Activated naive CD8-positive, alpha-beta T cell treated with anti-CD3 and anti-CD28 coated beads for 36 hours (primary cell): ENCODE measurements around the gene STAC3. TPM values are rescaled to one million over a fixed set of nuclear protein-coding genes. Genes with fewer than 3 reads are reported as not detected.

Experiments
- DNase-seq: peaks from one replicate; pipeline ENCODE4 v3.0.0; 2021
- H3K27ac Mint-ChIP-seq: one replicate; pipeline ENCODE4 v1.8.0; 2022; ENCODE audit warnings: mild to moderate bottlenecking, moderate library complexity, mixed read lengths
- H3K27me3 Mint-ChIP-seq: one replicate; pipeline ENCODE4 v1.8.0; 2022; ENCODE audit warnings: mild to moderate bottlenecking, mixed read lengths
- H3K36me3 Mint-ChIP-seq: one replicate; pipeline ENCODE4 v1.8.0; 2021; ENCODE audit warnings: mild to moderate bottlenecking, mixed read lengths
- H3K4me1 Mint-ChIP-seq: one replicate; pipeline ENCODE4 v1.8.0; 2021; ENCODE audit warnings: mixed read lengths
- H3K4me3 Mint-ChIP-seq: one replicate; pipeline ENCODE4 v1.8.0; 2022; ENCODE audit warnings: mild to moderate bottlenecking, moderate library complexity, mixed read lengths
- H3K9me3 Mint-ChIP-seq: one replicate; pipeline ENCODE4 v1.8.0; 2022; ENCODE audit warnings: mixed read lengths
- total RNA-seq, 2 experiments: library from RNA; stranded (reverse); gene quantifications; one replicate each; pipeline ENCODE4 v1.2.3, GENCODE V29; 2021

STAC3 gene
- total RNA-seq, 2 experiments from 2014 or later = 2.0 to 2.6 TPM

GRCh38 chr12:57262126-57262822, 11.3 kb upstream of the STAC3 start:
- H3K36me3 Mint-ChIP-seq = peaks cover 3% of the 10 kb centered on the region
- no peaks in the 10 kb centered on the region for H3K27me3 Mint-ChIP-seq
- no peak overlapping the region for H3K27ac Mint-ChIP-seq
- peaks cover 6% of the 10 kb centered on the region for H3K4me1 Mint-ChIP-seq
- no peaks in the 10 kb centered on the region for H3K9me3 Mint-ChIP-seq
- no peak overlapping the region for H3K4me3 Mint-ChIP-seq
- no peak for DNase-seq

GRCh38 chr12:57261428-57261865, 10.5 kb upstream of the STAC3 start:
- Mint-ChIP-seq H3K9me3 (no peaks in the 10 kb centered on the region), H3K4me3 (no peak overlapping the region), H3K27ac (no peak overlapping the region), H3K27me3 (no peaks in the 10 kb centered on the region), H3K4me1 (peaks cover 6% of the 10 kb centered on the region), H3K36me3 (peaks cover 3% of the 10 kb centered on the region)
- DNase-seq = no peak

DNA sequence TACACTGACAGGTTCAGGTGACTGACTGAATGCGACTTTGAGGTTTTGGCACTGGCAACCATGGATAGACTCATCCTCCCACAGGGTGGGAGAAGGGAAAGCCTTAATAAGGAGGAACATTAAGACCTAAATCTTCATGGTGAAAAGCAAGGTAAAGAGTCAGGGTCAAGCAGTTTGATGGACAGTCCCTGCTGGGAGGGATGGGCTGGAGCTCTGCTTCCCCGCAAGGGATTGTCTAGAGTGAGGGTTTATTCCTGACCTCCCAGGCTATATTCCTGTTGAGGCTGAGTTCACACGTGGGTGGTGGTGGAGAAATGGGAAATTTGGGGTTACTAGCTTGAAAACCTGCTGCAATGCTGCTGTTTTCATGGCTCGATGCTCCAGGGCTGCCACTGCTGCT, 9.4 kb upstream of the STAC3 start:
- Mint-ChIP-seq H3K27me3 (no peaks in the 10 kb centered on the region), H3K9me3 (no peaks in the 10 kb centered on the region), H3K36me3 (peaks cover 3% of the 10 kb centered on the region), H3K27ac (no peak overlapping the region), H3K4me1 (peaks cover 6% of the 10 kb centered on the region), H3K4me3 (no peak overlapping the region)
- no peak for DNase-seq

DNA sequence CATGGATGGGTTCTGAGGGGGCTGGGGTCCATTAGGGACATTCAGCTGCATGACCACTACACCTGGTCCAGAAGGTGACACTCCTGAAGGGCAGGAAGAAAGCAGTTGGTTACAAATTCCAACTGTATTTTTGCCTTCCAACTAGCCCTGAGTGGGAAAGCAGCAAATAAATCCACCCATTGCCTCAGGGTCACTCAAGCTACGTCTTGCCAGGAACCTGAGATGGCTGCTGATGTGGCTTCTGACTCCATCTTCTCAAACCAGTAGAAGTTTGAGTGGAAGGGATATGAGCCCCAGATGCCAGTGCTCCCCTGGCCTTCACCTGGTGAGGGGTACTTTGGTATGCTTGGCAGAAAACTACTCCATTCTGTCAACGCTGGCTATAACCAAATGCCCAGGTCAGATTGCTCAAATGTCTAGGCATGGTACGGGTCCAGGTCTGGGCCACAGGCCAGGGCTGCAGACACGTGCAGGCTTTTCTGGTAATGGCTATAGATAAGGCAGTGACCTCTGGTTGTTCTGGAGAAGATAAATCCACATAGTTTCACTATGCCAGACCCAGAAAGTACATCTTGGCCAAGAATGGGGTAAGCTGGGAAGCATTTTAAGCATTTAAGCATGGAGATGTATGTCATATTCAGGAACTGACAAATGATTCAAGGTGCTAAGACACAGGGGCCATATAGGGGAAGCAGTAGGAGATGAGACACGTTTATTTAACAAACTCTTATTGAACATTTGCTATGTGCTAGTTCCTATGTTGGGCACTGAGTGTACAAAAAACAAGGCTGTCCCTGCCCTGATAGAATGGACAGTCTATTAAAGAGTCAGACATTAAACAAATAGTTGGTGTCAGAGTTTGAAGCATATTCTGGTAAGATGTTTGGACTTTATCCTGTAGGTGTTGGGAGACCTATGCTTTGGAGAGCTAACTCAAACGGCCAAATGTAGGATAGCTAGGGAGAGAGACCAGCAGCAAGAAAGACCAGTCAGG, 8.3 kb upstream of the STAC3 start:
- H3K27me3 Mint-ChIP-seq = no peaks in the 10 kb centered on the region
- no peak overlapping the region for H3K4me3 Mint-ChIP-seq
- no peak overlapping the region for H3K27ac Mint-ChIP-seq
- no peaks in the 10 kb centered on the region for H3K9me3 Mint-ChIP-seq
- H3K36me3 Mint-ChIP-seq = peaks cover 3% of the 10 kb centered on the region
- DNase-seq = no peak
- peaks cover 6% of the 10 kb centered on the region for H3K4me1 Mint-ChIP-seq

DNA sequence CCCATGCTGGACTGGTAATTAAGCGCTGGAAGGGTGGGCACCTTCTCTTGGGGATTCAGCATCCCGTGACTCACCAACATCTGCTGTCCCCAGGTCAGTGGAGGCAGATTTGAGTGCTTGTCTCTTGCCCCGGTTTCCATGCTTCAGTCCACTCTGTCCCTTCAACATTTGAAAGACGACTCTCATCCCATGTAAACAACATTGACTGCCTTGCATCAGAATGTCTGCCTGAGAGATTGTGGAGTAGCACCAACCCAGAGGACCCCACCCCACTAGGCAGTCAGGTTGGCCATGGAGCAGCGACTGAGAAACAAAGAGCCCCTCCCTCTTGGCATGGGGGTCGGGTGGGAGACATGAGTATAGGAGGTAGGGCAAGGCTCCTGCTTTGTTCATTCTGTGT, 4.9 kb upstream of the STAC3 start:
- Mint-ChIP-seq H3K27me3 (no peaks in the 10 kb centered on the region), H3K27ac (no peak overlapping the region), H3K4me1 (no peaks in the 10 kb centered on the region), H3K36me3 (no peaks in the 10 kb centered on the region), H3K9me3 (no peaks in the 10 kb centered on the region), H3K4me3 (no peak overlapping the region)
- DNase-seq = no peak

DNA sequence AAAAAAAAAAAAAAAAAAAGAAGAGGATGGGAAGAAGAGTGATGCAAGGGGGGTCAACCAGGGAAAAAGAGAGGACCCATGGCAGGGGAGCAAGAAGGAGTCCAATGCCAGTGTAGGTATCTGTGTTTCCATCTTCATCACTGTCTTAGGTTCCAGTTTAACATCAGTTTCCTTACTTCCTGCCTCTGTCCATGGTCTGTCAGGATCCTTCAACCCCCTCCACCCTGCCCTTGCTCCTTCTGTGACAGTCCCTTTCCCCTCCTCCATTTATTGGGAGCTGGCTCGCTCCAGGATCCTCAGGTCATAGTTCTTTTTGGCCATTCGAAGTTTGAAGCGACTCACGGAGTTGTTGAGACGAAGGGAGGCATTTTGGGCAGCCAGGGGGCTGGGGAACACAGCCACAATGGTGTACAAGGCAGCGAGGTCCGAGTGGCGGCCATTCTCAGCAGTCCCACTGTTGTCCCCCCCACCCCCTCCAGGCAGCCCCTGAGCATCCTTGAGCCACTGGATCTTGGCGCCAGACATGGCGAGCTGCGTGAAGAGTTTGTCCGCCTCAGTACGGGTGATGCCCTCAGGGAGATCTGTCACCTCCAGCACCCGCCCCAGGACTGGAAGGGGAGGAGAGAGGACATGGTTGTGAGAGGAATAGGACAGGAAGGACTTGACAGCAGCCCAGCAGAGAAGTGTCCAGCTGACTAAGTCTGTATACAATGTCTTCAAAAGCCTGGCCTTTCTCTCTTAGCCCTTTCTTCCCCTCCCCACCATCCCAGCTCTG, 3.7 kb upstream of the STAC3 start:
- Mint-ChIP-seq H3K27ac (no peak overlapping the region), H3K9me3 (no peaks in the 10 kb centered on the region), H3K27me3 (no peaks in the 10 kb centered on the region), H3K4me1 (no peaks in the 10 kb centered on the region), H3K36me3 (no peaks in the 10 kb centered on the region), H3K4me3 (no peak overlapping the region)
- DNase-seq = no peak

DNA sequence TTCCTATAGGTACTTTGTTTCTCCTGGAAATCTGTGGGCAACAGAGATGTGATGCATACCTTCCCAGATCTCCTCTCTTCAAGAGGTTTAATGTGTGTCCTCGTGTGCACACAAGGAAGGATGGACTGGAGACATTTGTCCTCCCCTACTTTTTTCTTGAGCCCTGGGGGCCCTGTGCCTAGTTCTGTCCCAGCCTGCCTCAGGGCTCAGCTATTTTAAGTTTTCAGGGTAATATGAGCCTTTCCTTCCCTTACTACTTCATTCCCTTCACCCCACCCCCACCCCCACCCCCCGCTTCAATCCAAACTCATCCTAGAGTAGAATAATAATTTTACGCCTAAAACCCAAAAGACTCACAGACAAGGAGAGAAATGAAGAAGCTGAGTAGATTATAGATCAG, 446 bp downstream of the STAC3 start:
- no peak overlapping the region for H3K27ac Mint-ChIP-seq
- DNase-seq = no peak
- H3K27me3 Mint-ChIP-seq = no peaks in the 10 kb centered on the region
- H3K9me3 Mint-ChIP-seq = no peaks in the 10 kb centered on the region
- H3K4me3 Mint-ChIP-seq = no peak overlapping the region
- H3K36me3 Mint-ChIP-seq = peaks cover 3% of the 10 kb centered on the region
- no peaks in the 10 kb centered on the region for H3K4me1 Mint-ChIP-seq

DNA sequence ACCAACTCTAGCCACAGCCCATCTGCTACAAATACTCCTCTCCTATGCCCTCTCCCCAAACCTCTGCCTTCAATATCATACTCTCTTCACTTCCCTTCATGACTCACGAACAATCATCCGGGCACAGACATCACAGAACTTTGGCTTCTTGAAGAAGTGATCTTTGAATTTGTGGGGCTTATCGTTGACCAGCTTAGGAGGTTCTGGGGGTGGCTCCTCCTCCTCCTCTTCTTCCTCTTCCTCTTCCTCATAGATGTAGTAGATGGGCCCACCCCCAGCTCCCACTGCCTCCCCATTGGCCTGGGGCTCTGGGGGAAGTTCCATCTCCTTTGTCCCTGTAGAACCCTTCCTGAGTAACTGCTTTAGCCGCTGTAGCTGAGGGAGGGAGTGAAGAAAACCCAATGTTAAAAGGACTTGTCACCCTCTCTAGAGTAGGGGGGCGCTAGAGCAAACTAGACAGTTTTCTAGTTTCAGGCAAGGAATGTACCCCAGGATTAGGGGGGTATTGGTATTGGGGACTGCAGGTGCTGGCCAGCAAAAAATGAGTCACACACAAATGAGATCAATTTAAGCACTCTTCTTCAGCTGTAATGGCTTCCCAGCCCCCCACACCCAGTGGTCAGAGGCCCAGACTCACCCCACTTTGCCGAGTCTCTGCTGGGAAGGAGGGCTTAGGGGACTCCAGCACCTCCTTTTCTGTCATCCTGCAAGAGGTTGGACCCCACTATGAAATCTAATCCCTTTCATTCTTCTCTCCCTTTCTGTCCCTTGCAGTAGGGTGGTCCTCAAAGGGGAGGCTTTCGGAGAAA, 1.8 kb downstream of the STAC3 start:
- H3K4me3 Mint-ChIP-seq = peak overlapping the region; percentile 1
- H3K27me3 Mint-ChIP-seq = peaks cover 10% of the 10 kb centered on the region
- H3K4me1 Mint-ChIP-seq = peaks cover under 1% of the 10 kb centered on the region
- no peak for DNase-seq
- peaks cover 3% of the 10 kb centered on the region for H3K36me3 Mint-ChIP-seq
- H3K9me3 Mint-ChIP-seq = no peaks in the 10 kb centered on the region
- no peak overlapping the region for H3K27ac Mint-ChIP-seq

GRCh38 chr12:57247041-57247440, 3.9 kb downstream of the STAC3 start:
- H3K27ac Mint-ChIP-seq = no peak overlapping the region
- peaks cover 27% of the 10 kb centered on the region for H3K27me3 Mint-ChIP-seq
- H3K4me3 Mint-ChIP-seq = no peak overlapping the region
- no peaks in the 10 kb centered on the region for H3K9me3 Mint-ChIP-seq
- DNase-seq = no peak
- H3K36me3 Mint-ChIP-seq = peaks cover 3% of the 10 kb centered on the region
- H3K4me1 Mint-ChIP-seq = peaks cover 14% of the 10 kb centered on the region

DNA sequence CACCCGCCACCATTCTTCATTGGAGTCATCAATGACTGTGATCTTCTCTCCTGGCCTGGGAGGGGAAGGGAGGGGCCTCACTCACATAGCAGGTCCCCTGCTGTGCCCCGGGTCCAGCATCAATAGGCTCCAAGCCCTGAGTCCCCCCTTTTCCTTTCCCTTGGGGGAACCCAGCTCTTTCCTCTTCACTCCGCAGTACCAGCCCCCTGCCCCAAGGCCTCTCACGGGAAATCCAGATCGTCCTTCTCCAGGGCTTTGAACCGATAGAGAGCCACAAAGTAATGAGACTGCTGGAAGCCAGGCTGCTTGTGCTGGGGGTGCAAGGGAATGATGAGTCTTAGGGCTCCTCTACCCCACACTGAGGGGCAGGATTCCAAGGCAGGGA, 6.7 kb downstream of the STAC3 start:
- Mint-ChIP-seq H3K27ac (no peak overlapping the region), H3K4me3 (peak overlapping the region; percentile 7), H3K27me3 (peaks cover 51% of the 10 kb centered on the region), H3K4me1 (peaks cover 36% of the 10 kb centered on the region), H3K9me3 (no peaks in the 10 kb centered on the region), H3K36me3 (peaks cover 3% of the 10 kb centered on the region)
- DNase-seq = no peak

DNA sequence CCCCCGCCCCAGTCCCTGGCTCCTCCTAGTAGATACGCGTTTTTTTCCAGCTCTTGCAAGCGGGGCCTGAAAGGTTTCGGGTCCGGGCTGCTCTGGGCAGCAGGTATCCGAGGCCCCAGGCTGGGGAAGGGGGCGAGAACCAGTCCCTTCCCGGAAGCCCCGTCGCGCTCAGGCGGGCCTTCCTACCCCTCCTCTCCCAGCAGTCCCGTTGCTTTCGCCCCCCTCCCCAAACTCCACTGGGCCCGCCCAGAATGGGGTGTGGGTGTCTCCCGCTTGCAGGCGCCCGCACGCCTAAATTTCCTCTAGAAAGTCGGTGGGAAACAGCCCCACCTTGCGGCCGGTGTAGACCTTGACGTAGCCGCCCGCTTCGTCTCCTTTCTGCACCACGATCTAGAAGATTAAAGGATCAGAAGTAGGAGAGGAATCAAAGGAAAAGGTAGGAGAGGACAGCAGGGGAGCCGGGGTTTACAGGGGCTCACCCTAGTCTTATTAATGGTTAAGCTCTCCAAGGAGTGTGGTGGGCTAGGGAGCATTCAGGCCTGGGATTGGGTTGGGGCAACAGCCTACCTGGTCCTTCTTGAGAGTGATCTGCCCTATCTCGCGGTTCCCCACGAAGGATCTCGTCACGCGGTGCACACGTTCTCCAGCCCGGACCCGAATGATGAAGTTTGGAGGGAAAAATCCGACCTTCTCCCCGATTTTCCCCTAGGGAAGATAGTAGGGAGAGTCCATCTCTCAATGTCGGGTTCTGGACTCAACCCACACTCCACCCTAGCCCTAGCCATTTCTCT, 7.3 kb downstream of the STAC3 start:
- Mint-ChIP-seq H3K36me3 (peaks cover 3% of the 10 kb centered on the region), H3K27me3 (peaks cover 54% of the 10 kb centered on the region), H3K9me3 (no peaks in the 10 kb centered on the region), H3K4me1 (peaks cover 38% of the 10 kb centered on the region), H3K27ac (no peak overlapping the region), H3K4me3 (peak overlapping the region; percentile 63)
- peak; percentile 82 for DNase-seq

GRCh38 chr12:57242691-57243454, 8.1 kb downstream of the STAC3 start:
- Mint-ChIP-seq H3K27me3 (peaks cover 61% of the 10 kb centered on the region), H3K27ac (no peak overlapping the region), H3K4me1 (peaks cover 43% of the 10 kb centered on the region), H3K36me3 (peaks cover 3% of the 10 kb centered on the region), H3K9me3 (no peaks in the 10 kb centered on the region), H3K4me3 (peak overlapping the region; percentile 63)
- peak; percentile 77 for DNase-seq

GRCh38 chr12:57242329-57242690, 8.7 kb downstream of the STAC3 start:
- Mint-ChIP-seq H3K27ac (no peak overlapping the region), H3K4me1 (peaks cover 47% of the 10 kb centered on the region), H3K27me3 (peaks cover 67% of the 10 kb centered on the region), H3K4me3 (no peak overlapping the region), H3K36me3 (peaks cover 4% of the 10 kb centered on the region), H3K9me3 (no peaks in the 10 kb centered on the region)
- no peak for DNase-seq
